Measurements from ENCODE around the gene VPS41. TPM values are rescaled to one million over a fixed set of nuclear protein-coding genes. Genes with fewer than 3 reads are reported as not detected.

VPS41 gene
- total RNA-seq, 3 donors from 2014 or later (not counting 1 experiment from before 2014, with no cell fraction given), result 67.3 to 81.8 (median 78.9) TPM

DNA sequence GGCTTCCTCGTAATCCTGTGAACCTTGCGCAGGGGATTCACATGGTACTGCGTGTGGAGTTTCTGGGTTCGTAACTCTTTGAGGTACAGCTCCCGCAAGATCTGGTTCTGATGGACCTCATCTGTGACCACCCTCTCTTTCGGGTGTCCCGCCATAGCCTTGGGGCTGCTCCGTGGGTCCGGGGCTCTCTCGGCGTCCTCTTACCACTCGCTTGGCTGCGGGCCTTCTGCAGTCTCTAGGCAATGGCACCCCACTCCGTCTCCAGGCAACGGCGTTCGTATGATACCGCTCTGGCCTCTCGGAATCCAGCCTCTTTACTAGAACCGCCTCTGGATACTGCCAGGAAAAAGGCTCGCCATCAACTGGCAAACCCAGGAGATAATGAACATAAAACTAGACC, 223.1 kb downstream of the VPS41 start:
- H3K27ac ChIP-seq (ENCODE audit: low read length), result no peak overlapping the region
- no peaks in the 10 kb centered on the region for H3K4me1 Mint-ChIP-seq
- no peak for DNase-seq
- H3K36me3 ChIP-seq (ENCODE audit: control insufficient read depth, insufficient read depth, low read length), result no peaks in the 10 kb centered on the region
- ATAC-seq, result no peak
- WGBS (ENCODE audit: insufficient coverage), result 96% methylated on average over 21 of the region's 21 CpGs
- TF ChIP-seq, protein P1, sequence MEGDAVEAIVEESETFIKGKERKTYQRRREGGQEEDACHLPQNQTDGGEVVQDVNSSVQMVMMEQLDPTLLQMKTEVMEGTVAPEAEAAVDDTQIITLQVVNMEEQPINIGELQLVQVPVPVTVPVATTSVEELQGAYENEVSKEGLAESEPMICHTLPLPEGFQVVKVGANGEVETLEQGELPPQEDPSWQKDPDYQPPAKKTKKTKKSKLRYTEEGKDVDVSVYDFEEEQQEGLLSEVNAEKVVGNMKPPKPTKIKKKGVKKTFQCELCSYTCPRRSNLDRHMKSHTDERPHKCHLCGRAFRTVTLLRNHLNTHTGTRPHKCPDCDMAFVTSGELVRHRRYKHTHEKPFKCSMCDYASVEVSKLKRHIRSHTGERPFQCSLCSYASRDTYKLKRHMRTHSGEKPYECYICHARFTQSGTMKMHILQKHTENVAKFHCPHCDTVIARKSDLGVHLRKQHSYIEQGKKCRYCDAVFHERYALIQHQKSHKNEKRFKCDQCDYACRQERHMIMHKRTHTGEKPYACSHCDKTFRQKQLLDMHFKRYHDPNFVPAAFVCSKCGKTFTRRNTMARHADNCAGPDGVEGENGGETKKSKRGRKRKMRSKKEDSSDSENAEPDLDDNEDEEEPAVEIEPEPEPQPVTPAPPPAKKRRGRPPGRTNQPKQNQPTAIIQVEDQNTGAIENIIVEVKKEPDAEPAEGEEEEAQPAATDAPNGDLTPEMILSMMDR (IDR thresholded peaks at IDR 0.05), result no peak
- H3K27me3 Mint-ChIP-seq (ENCODE audit: low read depth in 2 of 2), result peaks cover 8 to 24% of the 10 kb centered on the region in 2 donors
- no peaks in the 10 kb centered on the region for H3K4me1 ChIP-seq (ENCODE audit: control insufficient read depth, insufficient read depth, low read length)
- no peaks in the 10 kb centered on the region for H3K36me3 Mint-ChIP-seq
- no peaks in the 10 kb centered on the region for H3K9me3 ChIP-seq (ENCODE audit: control insufficient read depth, insufficient read depth, low read length)
- H3K9me3 Mint-ChIP-seq, result no peaks in the 10 kb centered on the region
- H3K4me3 Mint-ChIP-seq, result no peak overlapping the region
- intact Hi-C loops (cut with micrococcal nuclease), result no loop called here
- H3K27me3 ChIP-seq (ENCODE audit: control insufficient read depth, insufficient read depth, low read length), result no peaks in the 10 kb centered on the region
- H3K4me3 ChIP-seq (ENCODE audit: low read length), result no peak overlapping the region
- H3K27ac Mint-ChIP-seq, result no peak overlapping the region

DNA sequence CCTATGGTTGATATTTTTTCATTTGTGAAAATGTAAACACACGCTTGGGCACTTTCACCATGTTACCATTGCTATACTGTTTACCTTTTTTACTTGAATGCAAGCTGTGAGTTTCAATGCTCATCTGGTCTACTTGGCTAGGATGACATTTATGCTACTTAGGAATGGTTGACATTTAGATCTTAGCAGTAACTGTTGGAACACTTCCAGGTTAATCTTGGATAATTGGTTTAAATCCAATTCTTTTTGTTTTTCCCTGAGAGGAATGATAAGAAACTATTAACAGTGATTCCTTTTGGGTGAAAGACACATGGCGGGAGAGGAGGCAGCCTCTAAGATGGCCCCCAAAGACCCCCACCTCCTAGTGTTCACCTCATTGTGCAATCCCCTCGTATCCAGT, 226.4 kb downstream of the VPS41 start:
- Histone ChIP-seq H3K27me3 (ENCODE audit: control insufficient read depth, insufficient read depth, low read length) (no peaks in the 10 kb centered on the region), H3K4me1 (ENCODE audit: control insufficient read depth, insufficient read depth, low read length) (no peaks in the 10 kb centered on the region), H3K4me3 (ENCODE audit: low read length) (no peak overlapping the region), H3K9me3 (ENCODE audit: control insufficient read depth, insufficient read depth, low read length) (no peaks in the 10 kb centered on the region), H3K27ac (ENCODE audit: low read length) (no peak overlapping the region), H3K36me3 (ENCODE audit: control insufficient read depth, insufficient read depth, low read length) (no peaks in the 10 kb centered on the region)
- H3K27me3 Mint-ChIP-seq (ENCODE audit: low read depth in 2 of 2), result peaks cover 17 to 27% of the 10 kb centered on the region in 2 donors
- no peaks in the 10 kb centered on the region for H3K4me1 Mint-ChIP-seq
- TF ChIP-seq, protein P1 (IDR thresholded peaks at IDR 0.05), result no peak
- no peak overlapping the region for H3K4me3 Mint-ChIP-seq
- ATAC-seq (no peak), DNase-seq (no peak)
- no peaks in the 10 kb centered on the region for H3K36me3 Mint-ChIP-seq
- intact Hi-C loops (cut with micrococcal nuclease), result no loop called here
- 77% methylated on average over 3 of the region's 3 CpGs for WGBS (ENCODE audit: insufficient coverage)
- H3K27ac Mint-ChIP-seq, result no peak overlapping the region
- H3K9me3 Mint-ChIP-seq, result no peaks in the 10 kb centered on the region

DNA sequence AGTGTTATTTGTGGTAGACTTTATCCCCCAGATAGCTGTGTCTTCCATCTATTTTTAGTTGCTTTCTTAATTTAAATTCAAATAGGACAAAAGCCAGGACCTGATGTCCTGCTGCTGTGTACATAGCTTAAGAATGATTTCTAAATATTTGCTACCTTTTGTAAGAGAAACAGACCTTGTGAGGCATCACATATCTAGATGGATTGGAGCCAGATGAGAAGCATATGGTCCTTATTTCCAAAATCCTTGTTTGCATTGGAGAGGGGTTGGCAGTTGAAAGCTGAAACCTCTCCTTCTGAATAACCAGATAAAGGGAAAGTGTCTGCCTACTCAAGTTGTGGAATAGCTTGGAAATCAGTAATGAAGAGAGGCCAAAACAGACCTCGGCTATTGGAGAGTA, 227.1 kb downstream of the VPS41 start:
- H3K4me3 ChIP-seq (ENCODE audit: low read length), result no peak overlapping the region
- no peaks in the 10 kb centered on the region for H3K27me3 ChIP-seq (ENCODE audit: control insufficient read depth, insufficient read depth, low read length)
- Mint-ChIP-seq H3K9me3 (no peaks in the 10 kb centered on the region), H3K36me3 (no peaks in the 10 kb centered on the region), H3K27me3 (ENCODE audit: low read depth in 2 of 2) (peaks cover 17 to 27% of the 10 kb centered on the region in 2 donors), H3K27ac (no peak overlapping the region), H3K4me3 (no peak overlapping the region), H3K4me1 (no peaks in the 10 kb centered on the region)
- no peaks in the 10 kb centered on the region for H3K36me3 ChIP-seq (ENCODE audit: control insufficient read depth, insufficient read depth, low read length)
- DNase-seq (no peak), ATAC-seq (no peak)
- no peaks in the 10 kb centered on the region for H3K9me3 ChIP-seq (ENCODE audit: control insufficient read depth, insufficient read depth, low read length)
- TF ChIP-seq, protein P1 (IDR thresholded peaks at IDR 0.05), result no peak
- H3K4me1 ChIP-seq (ENCODE audit: control insufficient read depth, insufficient read depth, low read length), result no peaks in the 10 kb centered on the region
- no peak overlapping the region for H3K27ac ChIP-seq (ENCODE audit: low read length)
- WGBS (ENCODE audit: insufficient coverage), result 94% methylated on average over 1 of the region's 1 CpG
- intact Hi-C loops (cut with micrococcal nuclease), result no loop called here

DNA sequence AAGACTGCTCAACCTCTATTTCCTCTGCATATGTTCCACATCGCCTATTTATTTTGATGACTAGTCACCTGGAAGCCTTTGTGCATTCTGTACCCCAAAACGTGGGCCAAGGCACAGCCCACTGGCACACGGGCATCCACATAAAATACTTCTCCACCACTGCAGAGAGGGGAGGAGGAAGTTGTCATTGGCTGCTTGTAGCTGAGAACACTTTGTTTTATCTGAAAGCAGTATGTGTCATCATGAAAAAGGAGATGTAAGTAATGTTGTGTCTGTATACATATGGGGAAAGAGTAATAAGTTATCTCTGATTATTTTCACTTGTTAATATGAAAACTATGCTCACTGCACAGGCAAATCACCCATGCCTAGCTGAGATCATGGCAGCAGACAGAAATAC, 229.6 kb downstream of the VPS41 start:
- no peaks in the 10 kb centered on the region for H3K4me1 Mint-ChIP-seq
- H3K4me3 Mint-ChIP-seq, result no peak overlapping the region
- H3K36me3 Mint-ChIP-seq, result no peaks in the 10 kb centered on the region
- DNase-seq (no peak), ATAC-seq (no peak)
- H3K9me3 Mint-ChIP-seq, result no peaks in the 10 kb centered on the region
- 83% methylated on average over 1 of the region's 3 CpGs for WGBS (ENCODE audit: insufficient coverage)
- H3K27ac ChIP-seq (ENCODE audit: low read length), result no peak overlapping the region
- TF ChIP-seq, protein P1 (IDR thresholded peaks at IDR 0.05), result no peak
- intact Hi-C loops (cut with micrococcal nuclease), result no loop called here
- H3K4me1 ChIP-seq (ENCODE audit: control insufficient read depth, insufficient read depth, low read length), result no peaks in the 10 kb centered on the region
- no peak overlapping the region for H3K4me3 ChIP-seq (ENCODE audit: low read length)
- no peaks in the 10 kb centered on the region for H3K9me3 ChIP-seq (ENCODE audit: control insufficient read depth, insufficient read depth, low read length)
- no peaks in the 10 kb centered on the region for H3K36me3 ChIP-seq (ENCODE audit: control insufficient read depth, insufficient read depth, low read length)
- H3K27ac Mint-ChIP-seq, result no peak overlapping the region
- peaks cover 14 to 28% of the 10 kb centered on the region in 2 donors for H3K27me3 Mint-ChIP-seq (ENCODE audit: low read depth in 2 of 2)
- no peaks in the 10 kb centered on the region for H3K27me3 ChIP-seq (ENCODE audit: control insufficient read depth, insufficient read depth, low read length)

Data from natural killer cell (primary cell).